ENCODE measurements around the gene WDFY2. TPM values are rescaled to one million over a fixed set of nuclear protein-coding genes. Genes with fewer than 3 reads are reported as not detected.

The WDFY2 gene
- total and polyA plus RNA-seq, 4 donors: 9.8 to 15.7 (median 14.3) TPM

GRCh38 chr13:51612867-51613266, 28.6 kb downstream of the WDFY2 start:
- Histone ChIP-seq H3K4me3 (ENCODE audit: low read depth, low read length) (no peak overlapping the region), H3K4me1 (ENCODE audit: control insufficient read depth, insufficient read depth, low read length) (peaks cover 5% of the 10 kb centered on the region), H3K9me3 (ENCODE audit: control insufficient read depth, insufficient read depth, low read length) (peaks cover under 1% of the 10 kb centered on the region), H3K27ac (ENCODE audit: low read depth, low read length) (no peak overlapping the region), H3K36me3 (ENCODE audit: control insufficient read depth, insufficient read depth, low read length) (no peaks in the 10 kb centered on the region), H3K27me3 (ENCODE audit: control insufficient read depth, insufficient read depth, low read length) (no peaks in the 10 kb centered on the region)
- DNase-seq (ENCODE audit: low read depth in 4 of 6, low spot score in 6 of 6): no peak
- WGBS (ENCODE audit: insufficient coverage): 79% methylated on average over 3 of the region's 3 CpGs

GRCh38 chr13:51613535-51613934, 29.3 kb downstream of the WDFY2 start:
- H3K36me3 ChIP-seq (ENCODE audit: control insufficient read depth, insufficient read depth, low read length): no peaks in the 10 kb centered on the region
- no peak overlapping the region for H3K27ac ChIP-seq (ENCODE audit: low read depth, low read length)
- no peaks in the 10 kb centered on the region for H3K27me3 ChIP-seq (ENCODE audit: control insufficient read depth, insufficient read depth, low read length)
- WGBS (ENCODE audit: insufficient coverage): 83% methylated on average over 1 of the region's 2 CpGs
- no peak overlapping the region for H3K4me3 ChIP-seq (ENCODE audit: low read depth, low read length)
- H3K9me3 ChIP-seq (ENCODE audit: control insufficient read depth, insufficient read depth, low read length): no peaks in the 10 kb centered on the region
- peaks cover 5% of the 10 kb centered on the region for H3K4me1 ChIP-seq (ENCODE audit: control insufficient read depth, insufficient read depth, low read length)
- DNase-seq (ENCODE audit: low read depth in 4 of 6, low spot score in 6 of 6): no peak

GRCh38 chr13:51614350-51614786, 30.1 kb downstream of the WDFY2 start:
- peak in 5 of 6 donors; percentile 41 to 91 (median 53) for DNase-seq (ENCODE audit: low read depth in 4 of 6, low spot score in 6 of 6)
- no peaks in the 10 kb centered on the region for H3K36me3 ChIP-seq (ENCODE audit: control insufficient read depth, insufficient read depth, low read length)
- H3K27ac ChIP-seq (ENCODE audit: low read depth, low read length): peak overlapping the region; percentile 2
- peaks cover 10% of the 10 kb centered on the region for H3K4me1 ChIP-seq (ENCODE audit: control insufficient read depth, insufficient read depth, low read length)
- H3K4me3 ChIP-seq (ENCODE audit: low read depth, low read length): no peak overlapping the region
- 15% methylated on average over 5 of the region's 8 CpGs for WGBS (ENCODE audit: insufficient coverage)
- no peaks in the 10 kb centered on the region for H3K9me3 ChIP-seq (ENCODE audit: control insufficient read depth, insufficient read depth, low read length)
- no peaks in the 10 kb centered on the region for H3K27me3 ChIP-seq (ENCODE audit: control insufficient read depth, insufficient read depth, low read length)

- no peaks in the 10 kb centered on the region for H3K36me3 ChIP-seq (ENCODE audit: control insufficient read depth, insufficient read depth, low read length)
- no peaks in the 10 kb centered on the region for H3K9me3 ChIP-seq (ENCODE audit: control insufficient read depth, insufficient read depth, low read length)
- no peak overlapping the region for H3K27ac ChIP-seq (ENCODE audit: low read depth, low read length)
- H3K4me3 ChIP-seq (ENCODE audit: low read depth, low read length): no peak overlapping the region
- no peaks in the 10 kb centered on the region for H3K27me3 ChIP-seq (ENCODE audit: control insufficient read depth, insufficient read depth, low read length)
- peak in 3 of 6 donors; percentile 17 to 64 (median 37) for DNase-seq (ENCODE audit: low read depth in 4 of 6, low spot score in 6 of 6)
- H3K4me1 ChIP-seq (ENCODE audit: control insufficient read depth, insufficient read depth, low read length): peaks cover 13% of the 10 kb centered on the region
- WGBS (ENCODE audit: insufficient coverage): no CpG with 5 or more reads among the region's 1 CpG
These were observed 34.4 kb downstream of the WDFY2 start for GRCh38 chr13:51618626-51619025.

GRCh38 chr13:51619614-51620013, 35.4 kb downstream of the WDFY2 start:
- Histone ChIP-seq H3K4me3 (ENCODE audit: low read depth, low read length) (no peak overlapping the region), H3K36me3 (ENCODE audit: control insufficient read depth, insufficient read depth, low read length) (no peaks in the 10 kb centered on the region), H3K27me3 (ENCODE audit: control insufficient read depth, insufficient read depth, low read length) (no peaks in the 10 kb centered on the region), H3K27ac (ENCODE audit: low read depth, low read length) (no peak overlapping the region), H3K9me3 (ENCODE audit: control insufficient read depth, insufficient read depth, low read length) (no peaks in the 10 kb centered on the region), H3K4me1 (ENCODE audit: control insufficient read depth, insufficient read depth, low read length) (peaks cover 8% of the 10 kb centered on the region)
- DNase-seq (ENCODE audit: low read depth in 4 of 6, low spot score in 6 of 6): no peak
- 60% methylated on average over 1 of the region's 2 CpGs for WGBS (ENCODE audit: insufficient coverage)

- Histone ChIP-seq H3K27me3 (ENCODE audit: control insufficient read depth, insufficient read depth, low read length) (no peaks in the 10 kb centered on the region), H3K4me1 (ENCODE audit: control insufficient read depth, insufficient read depth, low read length) (peaks cover 8% of the 10 kb centered on the region), H3K9me3 (ENCODE audit: control insufficient read depth, insufficient read depth, low read length) (no peaks in the 10 kb centered on the region), H3K4me3 (ENCODE audit: low read depth, low read length) (no peak overlapping the region), H3K36me3 (ENCODE audit: control insufficient read depth, insufficient read depth, low read length) (no peaks in the 10 kb centered on the region), H3K27ac (ENCODE audit: low read depth, low read length) (no peak overlapping the region)
- 86% methylated on average over 8 of the region's 11 CpGs for WGBS (ENCODE audit: insufficient coverage)
- DNase-seq (ENCODE audit: low read depth in 4 of 6, low spot score in 6 of 6): no peak
These were observed 36.1 kb downstream of the WDFY2 start for GRCh38 chr13:51620165-51620983.

- Histone ChIP-seq H3K4me1 (ENCODE audit: control insufficient read depth, insufficient read depth, low read length) (peaks cover 14% of the 10 kb centered on the region), H3K9me3 (ENCODE audit: control insufficient read depth, insufficient read depth, low read length) (no peaks in the 10 kb centered on the region), H3K27me3 (ENCODE audit: control insufficient read depth, insufficient read depth, low read length) (no peaks in the 10 kb centered on the region), H3K27ac (ENCODE audit: low read depth, low read length) (no peak overlapping the region), H3K36me3 (ENCODE audit: control insufficient read depth, insufficient read depth, low read length) (no peaks in the 10 kb centered on the region), H3K4me3 (ENCODE audit: low read depth, low read length) (no peak overlapping the region)
- 71% methylated on average over 2 of the region's 2 CpGs for WGBS (ENCODE audit: insufficient coverage)
- no peak for DNase-seq (ENCODE audit: low read depth in 4 of 6, low spot score in 6 of 6)
These were observed 37.3 kb downstream of the WDFY2 start for GRCh38 chr13:51621602-51622001.

GRCh38 chr13:51623473-51623872, 39.2 kb downstream of the WDFY2 start:
- no peak overlapping the region for H3K27ac ChIP-seq (ENCODE audit: low read depth, low read length)
- H3K36me3 ChIP-seq (ENCODE audit: control insufficient read depth, insufficient read depth, low read length): peaks cover 7% of the 10 kb centered on the region
- no peaks in the 10 kb centered on the region for H3K27me3 ChIP-seq (ENCODE audit: control insufficient read depth, insufficient read depth, low read length)
- no peak overlapping the region for H3K4me3 ChIP-seq (ENCODE audit: low read depth, low read length)
- peaks cover 28% of the 10 kb centered on the region for H3K4me1 ChIP-seq (ENCODE audit: control insufficient read depth, insufficient read depth, low read length)
- WGBS (ENCODE audit: insufficient coverage): no CpG with 5 or more reads among the region's 2 CpGs
- no peaks in the 10 kb centered on the region for H3K9me3 ChIP-seq (ENCODE audit: control insufficient read depth, insufficient read depth, low read length)
- no peak for DNase-seq (ENCODE audit: low read depth in 4 of 6, low spot score in 6 of 6)

GRCh38 chr13:51624207-51624606, 39.9 kb downstream of the WDFY2 start:
- no peak for DNase-seq (ENCODE audit: low read depth in 4 of 6, low spot score in 6 of 6)
- Histone ChIP-seq H3K9me3 (ENCODE audit: control insufficient read depth, insufficient read depth, low read length) (no peaks in the 10 kb centered on the region), H3K27ac (ENCODE audit: low read depth, low read length) (no peak overlapping the region), H3K27me3 (ENCODE audit: control insufficient read depth, insufficient read depth, low read length) (no peaks in the 10 kb centered on the region), H3K36me3 (ENCODE audit: control insufficient read depth, insufficient read depth, low read length) (peaks cover 7% of the 10 kb centered on the region), H3K4me1 (ENCODE audit: control insufficient read depth, insufficient read depth, low read length) (peaks cover 23% of the 10 kb centered on the region), H3K4me3 (ENCODE audit: low read depth, low read length) (no peak overlapping the region)
- 78% methylated on average over 1 of the region's 1 CpG for WGBS (ENCODE audit: insufficient coverage)

Measured in spinal cord (tissue), 10 donors.